Fibroblast of skin of abdomen (primary cell): Measurements from ENCODE around the gene MAN2B1.
A peak's percentile ranks its signal among the peaks of the same experiment; 100 is the strongest.
"Not testable (repeated sequence)": the region's sequence is repeated elsewhere in the genome, so short reads cannot be mapped to it uniquely, and the experiment has no call there.

Experiments used
- DNase-seq: peaks from one replicate; pipeline ENCODE4 v3.0.0-alpha.2; 2013

The MAN2B1 gene

DNA sequence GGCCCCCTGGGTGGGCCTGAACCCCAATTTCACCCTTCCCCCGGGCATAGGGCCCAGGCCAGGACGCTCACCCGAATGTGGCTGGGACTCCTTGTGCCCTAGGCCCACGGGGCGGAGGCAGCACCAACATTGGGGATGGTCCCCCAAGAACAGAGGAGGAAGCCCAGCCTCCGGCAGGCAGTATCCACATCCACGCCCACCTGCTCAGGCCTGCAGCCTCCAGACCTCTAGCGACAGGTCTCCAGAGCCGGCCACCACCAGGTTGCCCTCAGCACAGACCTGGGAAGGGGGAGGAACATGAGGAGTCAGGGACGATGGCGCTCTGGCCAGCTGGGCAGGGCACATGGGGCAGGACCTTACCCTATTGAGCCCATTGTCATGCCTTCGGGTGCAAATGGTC lies 22.5 kb upstream of the MAN2B1 start:
- no peak for DNase-seq

DNA sequence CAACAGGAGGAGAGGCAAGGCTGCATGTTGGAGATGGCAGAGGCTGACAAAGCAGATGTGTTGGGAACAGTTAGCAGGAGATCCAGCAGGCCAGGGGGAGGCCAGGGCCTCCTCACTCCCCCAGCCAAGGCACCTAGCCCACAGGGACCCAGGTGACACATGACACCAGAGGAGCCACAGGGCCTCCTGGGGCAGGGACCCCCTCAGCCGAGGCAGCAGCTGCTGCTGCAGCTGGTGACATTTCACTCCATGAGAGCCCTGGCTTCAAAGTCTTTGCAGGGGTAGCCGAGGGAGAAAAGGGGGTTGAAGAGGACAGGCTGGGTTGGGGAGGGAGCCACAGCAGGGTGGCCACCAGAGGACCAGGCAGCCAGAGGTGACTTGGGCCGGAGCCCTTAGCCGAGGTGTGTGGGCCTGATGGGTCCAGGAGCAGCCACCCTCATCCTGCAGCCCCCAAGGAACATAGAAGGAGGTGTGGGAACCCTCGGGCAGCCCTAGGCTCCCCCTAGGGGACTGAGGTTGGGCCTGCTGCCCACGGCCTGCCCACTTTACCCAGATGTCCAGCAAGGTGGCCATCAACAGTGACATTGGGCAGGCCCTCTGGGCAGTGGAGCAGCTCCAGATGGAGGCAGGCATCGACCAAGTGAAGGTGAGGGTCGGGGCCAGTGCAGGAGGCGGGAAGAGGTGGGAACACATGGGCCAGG lies 21.1 kb upstream of the MAN2B1 start, which contains the start of gene GNG14:
GNG14 (plus strand) TSS at position 503 of the 701 bp plus-strand sequence; CDS start at position 554, 51 bp downstream.
- no peak for DNase-seq

DNA sequence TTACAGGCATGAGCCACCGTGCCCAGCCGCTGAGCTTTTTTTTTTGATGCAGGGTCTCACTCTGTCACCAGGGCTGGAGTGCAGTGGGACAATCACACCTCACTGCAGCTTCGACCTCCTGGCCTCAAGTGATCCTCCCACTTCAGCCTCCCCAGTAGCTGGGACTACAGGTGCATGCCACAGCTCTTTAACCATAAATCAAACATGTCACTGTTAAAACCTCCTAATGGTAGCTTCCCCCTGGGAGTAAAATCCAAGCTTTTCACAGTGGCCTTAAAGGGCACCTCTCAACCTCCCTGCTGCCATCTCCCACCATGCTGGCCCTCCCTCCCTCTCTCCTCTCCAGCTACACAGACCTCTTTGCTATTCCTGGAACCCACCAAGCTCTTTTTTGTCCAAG lies 19.3 kb upstream of the MAN2B1 start:
- no peak for DNase-seq

DNA sequence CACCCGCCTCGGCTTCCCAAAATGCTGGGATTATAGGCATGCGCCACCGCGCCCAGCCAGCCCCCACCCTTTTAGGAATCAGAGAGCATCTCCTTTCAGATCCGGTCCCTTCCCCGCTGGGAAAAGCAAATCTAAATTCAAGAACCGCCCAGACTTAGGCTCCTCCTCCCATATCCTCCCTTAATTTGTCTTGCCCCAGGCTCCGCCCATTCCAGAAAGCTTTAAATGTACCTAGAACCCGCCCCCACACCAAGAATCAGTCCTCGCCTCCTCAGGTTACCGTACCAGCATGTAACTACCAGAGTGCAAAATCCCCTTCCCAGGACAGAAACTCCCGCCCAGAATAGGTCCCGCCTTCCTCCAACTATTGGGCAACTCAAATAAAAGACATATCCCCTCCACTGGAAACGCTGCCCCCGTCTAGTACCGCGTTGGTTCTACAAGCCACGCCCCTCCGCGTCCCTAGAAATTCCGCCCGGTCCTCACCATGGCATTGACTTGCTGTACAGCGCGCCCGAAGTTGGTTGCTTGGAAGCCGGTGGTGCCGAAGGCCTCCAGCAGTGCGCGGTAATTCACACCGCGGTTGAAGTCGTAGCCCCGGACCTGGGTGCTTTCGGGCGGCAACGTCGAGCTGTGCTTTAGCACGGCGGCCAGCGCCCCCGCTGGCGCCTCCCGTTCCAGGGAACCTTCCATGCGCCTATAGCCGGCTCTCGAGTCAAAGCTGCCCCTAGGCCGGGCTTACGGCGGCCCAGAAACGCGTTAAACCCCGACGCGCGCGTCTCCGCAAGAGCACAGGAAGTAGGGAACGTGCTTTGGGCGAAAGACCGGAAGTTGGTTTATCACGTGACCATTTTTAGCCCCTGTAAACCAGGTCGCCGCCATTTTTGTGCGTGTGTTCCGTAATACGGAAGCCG lies 14.8 kb upstream of the MAN2B1 start, which contains the start of gene DHPS:
DHPS (minus strand) TSS at position 807 of the 914 bp plus-strand sequence; CDS start at position 693, 114 bp downstream.
- DNase-seq, result peak; percentile 98

DNA sequence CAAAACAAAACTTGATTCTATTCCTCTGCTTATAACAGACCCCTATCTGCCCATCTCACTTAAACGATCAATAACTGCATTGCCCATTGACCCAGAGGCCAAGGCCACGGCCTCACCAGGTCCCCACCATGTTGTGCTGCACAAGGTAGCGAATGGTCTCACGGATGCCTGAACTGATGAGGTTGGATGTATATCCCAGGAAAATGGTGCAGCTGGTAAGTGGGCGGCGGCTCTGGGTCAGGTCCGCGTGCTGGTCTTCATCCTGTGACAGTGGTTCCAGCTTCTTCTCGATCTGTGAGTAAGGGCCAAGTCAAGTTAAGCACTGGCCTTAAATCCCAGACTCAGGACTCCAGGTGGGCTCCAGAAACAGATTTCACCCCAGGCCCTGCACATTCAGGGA lies 13.5 kb upstream of the MAN2B1 start:
- DNase-seq, result no peak

DNA sequence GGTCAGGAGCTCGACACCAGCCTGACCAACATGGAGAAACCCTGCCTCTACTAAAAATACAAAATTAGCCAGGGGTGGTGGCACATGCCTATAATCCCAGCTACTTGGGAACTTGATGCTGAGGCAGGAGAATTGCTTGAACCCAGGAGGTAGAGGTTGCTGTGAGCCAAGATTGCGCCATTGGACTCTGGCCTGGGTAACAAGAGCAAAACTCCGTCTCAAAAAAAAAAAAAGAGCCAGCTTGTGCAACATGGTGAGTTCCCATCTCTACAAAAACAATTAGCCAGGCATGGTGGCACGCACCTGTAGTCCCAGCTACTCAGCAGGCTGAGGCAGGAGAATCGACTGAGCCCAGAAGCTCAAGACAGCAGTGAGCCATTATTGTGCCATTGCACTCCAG lies 11.5 kb upstream of the MAN2B1 start:
- DNase-seq, result not testable (repeated sequence)

DNA sequence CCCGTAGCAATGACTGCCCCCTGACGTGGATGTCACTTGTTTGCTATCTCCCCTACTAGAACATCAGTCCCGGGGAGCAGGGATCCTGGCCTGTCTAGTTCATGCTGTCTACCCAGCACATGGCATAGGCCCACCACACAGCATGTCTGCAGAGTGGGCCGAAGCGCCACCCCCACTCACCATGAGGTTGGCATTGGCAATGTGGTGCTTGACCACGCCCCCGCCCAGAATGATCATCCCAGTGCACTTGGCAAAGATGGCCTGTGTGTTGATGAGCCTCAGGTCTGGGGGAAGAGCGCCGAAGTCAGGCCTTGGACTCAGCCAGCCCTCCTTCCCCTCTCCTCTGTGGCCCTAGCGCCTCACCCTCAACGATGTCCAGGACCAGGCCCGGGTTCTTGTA lies 10.4 kb upstream of the MAN2B1 start:
- DNase-seq, result no peak

DNA sequence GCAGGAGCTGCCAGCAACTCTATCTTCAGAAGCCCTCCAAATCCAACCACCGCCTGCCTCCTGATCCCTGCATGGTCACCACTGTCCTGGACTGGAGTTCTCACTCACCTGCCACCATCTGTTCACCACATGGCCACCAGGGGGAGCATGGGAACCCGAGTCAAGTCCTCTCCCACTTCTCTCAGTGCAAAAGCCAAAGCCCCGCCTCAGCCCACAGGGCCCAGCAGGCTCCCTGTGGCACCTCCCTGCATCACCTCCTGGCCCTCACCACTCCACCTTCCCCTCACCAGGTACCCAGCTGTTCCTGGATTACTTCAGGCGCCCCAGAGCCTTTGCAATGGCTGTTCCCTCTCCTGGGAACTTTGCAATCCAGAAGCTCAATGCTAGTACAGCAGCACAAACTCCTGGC lies 9.8 kb upstream of the MAN2B1 start:
- DNase-seq, result peak; percentile 65

DNA sequence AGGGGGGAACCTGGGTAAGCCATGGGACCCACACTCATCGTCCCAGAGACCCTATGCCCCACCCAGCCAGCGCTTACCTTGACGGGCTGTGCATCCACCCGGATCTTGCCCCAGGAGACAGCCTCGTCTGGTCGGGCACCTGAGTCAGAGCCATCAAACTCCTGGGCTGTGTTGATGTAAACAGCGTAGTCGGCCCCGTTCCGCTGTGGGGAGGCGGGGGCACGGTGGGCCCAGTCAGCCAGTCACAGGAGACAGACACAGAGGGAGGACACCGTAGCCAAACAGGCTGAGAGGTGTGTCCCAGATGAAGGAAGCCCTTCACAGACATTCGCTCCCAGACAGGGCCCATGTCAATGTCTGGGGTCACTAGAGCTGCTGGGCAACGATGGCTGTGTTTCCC lies 9.4 kb upstream of the MAN2B1 start:
- DNase-seq, result no peak

DNA sequence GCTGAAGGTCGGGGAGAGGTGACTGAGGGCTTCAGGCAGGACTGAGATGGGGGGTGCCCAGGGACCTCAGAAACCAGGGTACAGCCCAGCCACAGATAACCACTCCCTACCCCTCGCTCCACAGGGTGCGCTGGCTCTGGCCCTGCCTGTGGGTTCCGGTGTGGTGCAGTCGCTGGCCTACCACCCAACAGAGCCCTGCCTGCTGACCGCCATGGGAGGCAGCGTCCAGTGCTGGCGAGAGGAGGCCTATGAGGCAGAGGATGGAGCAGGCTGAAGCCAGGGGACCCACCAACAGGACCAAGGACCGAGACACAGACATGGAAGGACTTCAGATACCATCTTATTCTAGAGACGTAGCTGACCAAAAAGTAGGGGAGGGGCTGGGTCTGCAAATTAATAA lies 8.9 kb upstream of the MAN2B1 start:
- no peak for DNase-seq

DNA sequence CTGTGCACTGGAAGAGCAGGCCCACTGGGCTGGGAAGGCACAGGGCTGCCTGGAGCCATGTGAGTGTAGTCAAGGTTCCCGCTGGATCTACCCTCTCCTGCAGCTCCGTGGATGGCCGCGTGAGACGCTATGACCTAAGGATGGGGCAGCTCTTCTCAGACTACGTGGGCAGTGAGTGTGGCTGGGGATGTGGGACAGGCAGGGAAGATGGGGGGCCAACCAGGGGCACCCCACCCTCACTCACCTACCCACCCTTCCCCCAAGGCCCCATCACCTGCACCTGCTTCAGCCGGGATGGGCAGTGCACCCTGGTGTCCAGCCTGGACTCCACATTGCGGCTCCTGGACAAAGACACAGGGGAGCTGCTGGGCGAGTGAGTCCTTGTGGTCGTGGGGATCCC lies 6.2 kb upstream of the MAN2B1 start:
- DNase-seq, result no peak

DNA sequence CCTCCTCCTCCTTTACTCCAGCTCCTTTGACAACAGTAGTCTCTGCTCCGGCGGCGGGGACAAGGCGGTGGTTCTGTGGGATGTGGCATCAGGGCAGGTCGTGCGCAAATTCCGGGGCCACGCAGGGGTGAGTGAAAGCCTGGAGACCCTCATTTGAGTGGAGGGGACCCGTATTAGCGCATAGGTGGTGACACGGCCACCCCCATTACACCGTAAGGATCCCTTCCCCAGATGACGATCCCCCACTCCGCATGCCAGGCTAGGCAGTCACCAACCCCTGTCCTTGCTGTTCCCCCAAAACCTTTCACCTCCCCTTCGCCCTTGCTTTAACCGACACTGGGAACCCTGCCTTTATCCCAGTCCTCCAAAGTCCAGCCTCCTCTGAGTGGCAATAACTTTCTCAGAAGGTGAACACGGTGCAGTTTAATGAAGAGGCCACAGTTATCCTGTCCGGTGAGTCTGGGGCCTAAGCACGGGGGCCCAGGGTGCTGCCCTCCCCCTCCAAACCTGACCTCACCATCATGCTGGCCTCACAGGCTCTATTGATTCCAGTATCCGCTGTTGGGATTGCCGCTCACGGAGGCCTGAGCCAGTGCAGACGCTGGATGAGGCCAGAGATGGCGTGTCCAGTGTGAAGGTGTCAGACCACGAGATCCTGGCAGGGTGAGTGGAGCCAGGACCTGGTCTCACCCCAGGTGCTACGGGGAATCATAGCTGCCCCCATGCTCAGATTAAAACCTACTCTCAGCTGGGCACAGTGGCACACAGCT lies 3.8 kb upstream of the MAN2B1 start:
- DNase-seq, result no peak

DNA sequence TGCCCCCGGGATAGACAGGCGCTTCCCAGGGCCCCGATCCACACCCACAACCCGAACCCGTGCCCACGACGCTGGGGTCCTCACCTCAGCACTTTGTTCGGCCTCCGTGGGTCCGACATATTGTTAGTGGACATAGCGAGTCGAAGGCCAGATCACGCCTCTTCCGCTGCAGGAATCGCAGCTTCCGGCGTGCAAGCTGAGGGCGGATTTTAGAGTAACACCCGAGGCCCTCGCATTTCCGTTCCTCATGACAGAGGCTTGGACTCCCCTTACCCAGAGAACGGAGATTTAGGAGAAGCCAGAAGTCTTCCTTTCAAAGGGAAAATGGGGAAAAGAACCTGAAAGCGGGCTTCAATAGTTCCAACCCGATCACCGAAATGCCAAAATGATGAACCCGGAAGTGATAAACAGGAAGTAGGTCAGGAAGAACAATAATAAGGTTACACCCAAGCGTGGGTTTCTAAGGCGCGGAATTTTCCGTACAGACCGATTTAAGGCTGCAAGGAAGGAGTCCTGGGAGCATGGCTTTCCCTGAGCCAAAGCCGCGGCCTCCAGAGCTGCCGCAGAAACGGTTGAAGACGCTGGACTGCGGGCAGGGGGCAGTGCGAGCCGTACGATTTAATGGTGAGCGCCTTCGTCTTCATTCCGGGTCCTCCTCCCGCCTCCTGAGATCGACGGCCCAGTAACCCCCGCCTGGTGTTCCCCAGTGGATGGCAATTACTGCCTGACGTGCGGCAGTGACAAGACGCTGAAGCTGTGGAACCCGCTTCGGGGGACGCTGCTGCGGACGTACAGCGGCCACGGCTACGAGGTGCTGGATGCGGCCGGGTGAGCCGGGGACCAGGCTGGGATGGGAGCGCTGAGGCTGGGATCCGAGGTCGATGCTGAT lies 3.0 kb upstream of the MAN2B1 start:
- peak; percentile 78 for DNase-seq

DNA sequence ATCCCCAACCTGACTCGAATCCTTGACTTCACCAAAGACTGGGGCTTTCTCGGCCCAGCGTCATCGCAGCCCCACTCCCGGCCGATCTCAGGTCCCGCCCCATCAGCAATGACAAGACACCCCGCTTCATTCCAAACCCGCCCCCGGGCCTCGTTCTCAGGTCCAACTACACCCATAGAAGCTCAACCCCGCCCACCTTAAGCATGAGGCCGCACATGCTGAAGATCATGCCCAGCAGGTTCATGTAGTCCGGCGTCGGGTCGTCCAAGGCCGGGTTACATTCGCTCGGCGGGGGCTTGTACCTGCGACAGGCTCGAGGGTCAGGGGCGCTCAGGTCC lies 2.4 kb upstream of the MAN2B1 start:
- DNase-seq, result peak; percentile 27

DNA sequence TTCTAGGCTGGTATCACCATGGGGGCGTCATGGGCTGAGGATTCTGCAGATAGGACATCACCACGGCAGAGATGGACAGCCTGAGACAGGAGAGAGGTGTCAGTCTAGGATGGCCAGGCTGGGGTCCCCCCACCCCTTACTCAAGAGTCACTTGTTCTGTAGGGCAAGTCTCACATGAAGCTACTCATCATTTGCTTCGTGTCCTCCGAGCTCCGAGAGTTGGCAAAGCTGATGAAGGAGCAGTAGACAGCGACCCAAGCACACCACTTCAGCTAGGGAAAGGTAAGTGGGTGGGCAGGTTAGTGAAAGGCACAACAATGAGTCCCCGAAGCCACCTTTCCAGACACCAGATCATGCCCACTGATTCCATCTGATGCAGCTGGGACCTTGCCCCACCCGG lies 1.8 kb upstream of the MAN2B1 start:
- no peak for DNase-seq

DNA sequence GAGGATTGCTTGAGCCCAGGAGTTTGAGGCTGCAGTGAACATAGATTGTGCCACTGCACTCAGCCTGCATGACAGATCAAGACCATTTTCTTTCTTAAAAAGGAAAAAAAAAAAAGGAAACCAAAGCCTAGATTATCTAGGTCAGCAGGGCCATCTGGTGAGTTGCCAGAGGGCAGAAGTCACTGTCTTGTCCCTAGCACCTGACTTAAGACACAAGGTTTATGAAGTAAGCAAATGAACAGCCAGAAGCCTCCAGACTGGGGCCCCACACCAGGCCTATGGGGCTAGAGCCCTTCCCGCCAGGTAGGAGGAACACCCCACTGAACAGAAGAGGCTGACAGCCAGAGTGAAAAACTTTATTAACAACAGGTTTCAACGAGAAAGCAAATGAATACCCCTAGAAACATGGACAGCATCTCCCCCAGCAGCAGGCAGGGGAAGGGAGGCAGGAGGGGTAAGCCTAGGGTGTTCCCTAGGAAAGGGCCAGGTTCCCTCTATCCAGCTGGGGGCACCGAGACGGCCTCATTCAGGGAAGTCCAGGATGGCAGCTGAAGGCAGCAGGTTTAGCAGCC lies 1.3 kb upstream of the MAN2B1 start:
- DNase-seq, result no peak

DNA sequence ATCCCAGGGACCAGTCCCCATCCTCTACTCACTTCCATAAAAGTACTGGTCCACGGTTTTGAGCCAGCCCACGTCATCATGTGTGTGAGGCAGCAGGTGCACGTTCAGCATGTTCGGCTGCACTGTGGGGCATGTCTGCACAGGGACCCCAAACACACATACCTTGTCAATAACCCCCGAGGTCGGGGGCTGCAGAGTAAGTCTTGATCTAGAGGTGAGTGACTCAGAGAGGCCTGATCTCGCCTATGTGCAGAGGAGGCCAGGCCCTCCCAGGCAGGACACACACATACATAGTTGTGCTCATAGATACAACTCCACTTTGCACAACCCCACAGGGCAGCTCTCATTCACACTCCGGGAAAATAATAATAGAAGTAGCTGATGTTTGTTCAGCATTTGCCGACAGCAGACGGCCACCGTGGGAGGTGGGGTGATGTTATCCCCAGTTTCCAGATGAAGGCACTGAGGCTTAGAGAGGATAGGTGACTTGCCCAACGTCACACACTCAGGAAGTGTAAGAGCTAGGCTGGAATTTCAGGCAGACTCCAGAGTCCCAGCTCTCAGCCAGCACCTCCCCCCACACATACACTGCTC lies 774 bp downstream of the MAN2B1 start:
- no peak for DNase-seq

DNA sequence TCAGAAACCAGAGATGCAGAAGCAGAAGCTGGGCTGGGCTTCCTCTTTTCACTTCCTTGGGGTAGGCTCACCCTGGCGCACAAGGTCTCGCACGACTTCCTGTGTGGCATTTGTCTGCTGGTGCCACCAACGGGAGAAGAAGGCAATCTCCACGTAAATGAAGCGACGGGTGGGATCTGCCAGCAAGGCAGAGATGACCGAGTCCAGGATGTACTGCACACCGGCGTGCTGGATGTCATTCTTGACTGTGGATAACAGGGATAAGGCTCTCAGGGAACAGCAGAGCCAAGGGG lies 1.3 kb downstream of the MAN2B1 start:
- no peak for DNase-seq

DNA sequence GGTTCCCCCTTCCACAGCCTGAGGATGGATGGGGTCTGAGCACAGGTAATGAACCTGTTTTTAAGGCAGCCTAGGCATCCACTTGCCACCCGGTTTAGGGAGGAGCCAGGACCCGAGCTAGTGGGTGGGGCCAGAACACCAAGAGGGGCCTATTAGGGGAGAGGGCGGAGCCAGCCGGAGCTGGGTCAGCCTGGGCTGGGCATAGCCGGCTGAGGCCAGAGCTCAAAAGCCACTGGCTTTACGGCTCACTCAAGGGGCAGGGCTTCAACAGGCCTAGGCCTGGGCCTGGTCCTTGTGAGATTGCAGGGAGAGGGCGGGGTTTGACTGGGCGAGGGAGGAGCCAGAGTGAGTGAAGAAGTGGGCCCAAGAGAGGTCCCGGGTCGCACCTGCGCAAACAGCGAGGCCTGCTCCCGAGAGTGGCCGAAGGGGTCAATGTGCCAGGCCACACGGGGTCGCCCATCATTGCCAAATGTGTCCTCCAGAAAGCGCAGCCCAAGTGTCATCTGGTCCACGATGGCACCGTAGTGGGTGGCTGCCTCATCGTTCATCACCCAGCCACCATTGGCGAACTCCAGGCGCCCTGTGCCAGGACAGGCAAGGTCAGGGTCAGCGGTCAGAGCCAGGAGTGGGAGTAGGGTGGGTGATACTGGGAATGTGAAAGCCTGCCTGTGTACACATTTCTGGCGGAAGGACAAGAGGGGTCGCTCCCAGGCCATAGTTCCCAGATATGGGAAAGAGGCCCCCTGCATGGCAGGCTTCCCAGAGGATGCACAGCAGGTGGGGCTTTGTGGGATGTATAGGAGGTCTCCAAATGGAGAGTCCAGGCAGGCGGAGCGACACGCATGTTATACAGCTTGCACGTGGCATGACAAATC lies 1.9 kb downstream of the MAN2B1 start:
- no peak for DNase-seq

DNA sequence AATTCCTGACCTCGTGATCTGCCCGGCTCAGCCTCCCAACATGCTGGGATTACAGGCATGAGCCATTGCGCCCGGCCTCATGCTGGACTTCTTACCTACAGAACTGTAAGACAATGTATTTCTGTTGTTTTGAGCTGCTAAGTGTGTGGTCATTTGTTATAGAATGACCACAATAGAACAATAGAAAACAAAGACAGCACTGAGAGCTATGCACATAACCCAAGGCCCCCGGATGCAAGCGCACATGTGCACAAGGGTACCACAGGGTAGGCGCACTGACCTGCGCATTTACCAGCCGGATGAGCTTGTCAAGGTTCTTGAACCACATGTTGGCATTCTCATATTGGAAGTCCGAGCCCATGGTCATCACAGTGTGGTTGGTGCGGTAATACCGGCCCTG lies 5.6 kb downstream of the MAN2B1 start:
- DNase-seq, result no peak

DNA sequence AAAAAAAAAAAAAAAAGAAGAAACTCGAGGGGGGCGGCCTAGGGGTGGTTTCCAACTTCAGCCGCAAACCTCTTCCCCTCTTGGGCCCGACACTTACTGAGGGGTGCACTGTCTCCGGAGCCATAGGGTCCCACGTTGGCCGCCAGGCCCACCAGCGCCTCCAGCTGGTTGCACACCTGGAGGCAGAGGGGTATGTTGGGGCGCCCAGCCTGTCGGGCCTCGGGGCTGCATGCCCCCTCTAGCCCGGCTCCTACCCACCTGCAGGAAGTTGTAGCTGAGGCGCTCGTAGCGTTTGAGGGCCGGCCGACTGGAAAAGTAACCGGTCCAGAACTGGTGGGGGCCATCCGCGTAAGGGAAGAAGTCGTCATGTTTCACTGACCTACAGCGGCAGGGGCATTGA lies 8.6 kb downstream of the MAN2B1 start:
- no peak for DNase-seq
